K562 (cell line): ENCODE results near the gene SUFU. TPM values are rescaled to one million over a fixed set of nuclear protein-coding genes. Genes with fewer than 3 reads are reported as not detected.
A peak's percentile ranks its signal among the peaks of the same experiment; 100 is the strongest.

ENCODE experiments used
- CLOCK ChIP-seq: fragments of 250-450 bp; sonication (Bioruptor Pico); IDR thresholded peaks from 2 replicates; pipeline ENCODE4 v1.4.0; 2020; ENCODE audit warnings: mild to moderate bottlenecking, moderate library complexity, borderline replicate concordance
- OTX1 ChIP-seq: fragments of 450-650 bp; formaldehyde crosslinking; IDR thresholded peaks from 2 replicates; pipeline ENCODE4 v1.4.0; 2022; ENCODE audit warnings: mild to moderate bottlenecking
- TBP ChIP-seq: optimal IDR thresholded peaks from 2 replicates; pipeline ENCODE3; 2011; ENCODE audit warnings: low read depth, low read length, improper control_type of control experiment
- USF1 ChIP-seq: sonication (generic); formaldehyde crosslinking; IDR thresholded peaks from 2 replicates; pipeline ENCODE4 v1.9.0; 2022; ENCODE audit warnings: mild to moderate bottlenecking, missing genetic modification reagents
- ZNF280B ChIP-seq: fragments of 250-450 bp; sonication (Bioruptor Pico); IDR thresholded peaks from 2 replicates; pipeline ENCODE4 v1.5.1; 2021; ENCODE audit warnings: mild to moderate bottlenecking
- polyA plus RNA-seq, 8 experiments: library from polyadenylated mRNA; depleted of rRNA in 4 of 8; stranded (reverse) in 5 of 8; unstranded in 3 of 8; fragments of >200 nt; fragmentation: Nextera tagmentation in 2 of 8; fragmentation: Illumina TruSeq in 1 of 8; extraction: Ambion mirVana in 2 of 8; extraction: Trizol in 1 of 8; gene quantifications; 2 replicates each; pipeline versions ENCODE4 v1.2.1 to v1.2.3, GENCODE V29; 2011 to 2014; ENCODE audit warnings: inconsistent platforms in 1 of 8, missing spikeins in 1 of 8
- total RNA-seq, 7 experiments: library from RNA; depleted of rRNA in 6 of 7; stranded (reverse); fragments of >200 nt in 6 of 7; fragmentation: Illumina TruSeq in 2 of 7; extraction: Trizol in 2 of 7; gene quantifications; 2 replicates each; pipeline versions ENCODE4 v1.2.1 to v1.2.3, GENCODE V29; 2011 to 2021; ENCODE audit warnings: low replicate concordance in 1 of 7
- TF ChIP-seq, protein P1 (sequence below): sonication (generic); formaldehyde crosslinking; IDR thresholded peaks from 2 replicates; pipeline ENCODE4 v1.8.0; 2022; ENCODE audit warnings: missing genetic modification reagents, mild to moderate bottlenecking, moderate library complexity, borderline replicate concordance
- TF ChIP-seq, protein P2 (sequence below), 3 experiments: fragments of 200-800 bp in 1 of 3; fragments of 250-450 bp in 1 of 3; fragments of 450-650 bp in 1 of 3; sonication (Bioruptor Pico) in 1 of 3; sonication (Bioruptor generic) in 1 of 3; formaldehyde crosslinking in 1 of 3; IDR thresholded peaks; 2 replicates each; pipeline versions ENCODE4 v1.6.1 to v1.8.0; 2016 to 2022; ENCODE audit warnings: mild to moderate bottlenecking in 2 of 3, missing genetic modification characterization in 2 of 3, missing compliant biosample characterization in 1 of 3, moderate library complexity in 1 of 3
- TF ChIP-seq, protein P3 (sequence below): sonication (generic); formaldehyde crosslinking; IDR thresholded peaks from 2 replicates; pipeline ENCODE4 v1.4.0; 2020; ENCODE audit warnings: mild to moderate bottlenecking, missing genetic modification reagents
- TF ChIP-seq, protein P4 (sequence below), 2 experiments: IDR thresholded peaks in 1 of 2; conservative IDR thresholded peaks in 1 of 2; 2 replicates each; pipeline ENCODE4 v1.6.1; 2016; ENCODE audit warnings: low read depth in 2 of 2, mild to moderate bottlenecking in 1 of 2, missing compliant biosample characterization in 1 of 2, missing genetic modification characterization in 1 of 2, moderate library complexity in 1 of 2

SUFU gene
- total and polyA plus RNA-seq, 9 of the 15 experiments (the other 6 are each of a cell fraction or from before 2014, with no cell fraction given): 0.59 to 6.3 (median 0.82) TPM

GRCh38 chr10:102599565-102600327 lies 96.0 kb downstream of the SUFU start (continued):
- TF ChIP-seq USF1 (CRISPR knock-in tag) (no peak), OTX1 (CRISPR knock-in tag) (no peak), CLOCK (CRISPR knock-in tag) (no peak), ZNF280B (CRISPR knock-in tag) (no peak), TBP (peak; percentile 30)
- TF ChIP-seq, protein P1, sequence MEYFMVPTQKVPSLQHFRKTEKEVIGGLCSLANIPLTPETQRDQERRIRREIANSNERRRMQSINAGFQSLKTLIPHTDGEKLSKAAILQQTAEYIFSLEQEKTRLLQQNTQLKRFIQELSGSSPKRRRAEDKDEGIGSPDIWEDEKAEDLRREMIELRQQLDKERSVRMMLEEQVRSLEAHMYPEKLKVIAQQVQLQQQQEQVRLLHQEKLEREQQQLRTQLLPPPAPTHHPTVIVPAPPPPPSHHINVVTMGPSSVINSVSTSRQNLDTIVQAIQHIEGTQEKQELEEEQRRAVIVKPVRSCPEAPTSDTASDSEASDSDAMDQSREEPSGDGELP (CRISPR knock-in tag): peak; percentile 60; the same call in 1 of the 2 replicates
- TF ChIP-seq, protein P2, sequence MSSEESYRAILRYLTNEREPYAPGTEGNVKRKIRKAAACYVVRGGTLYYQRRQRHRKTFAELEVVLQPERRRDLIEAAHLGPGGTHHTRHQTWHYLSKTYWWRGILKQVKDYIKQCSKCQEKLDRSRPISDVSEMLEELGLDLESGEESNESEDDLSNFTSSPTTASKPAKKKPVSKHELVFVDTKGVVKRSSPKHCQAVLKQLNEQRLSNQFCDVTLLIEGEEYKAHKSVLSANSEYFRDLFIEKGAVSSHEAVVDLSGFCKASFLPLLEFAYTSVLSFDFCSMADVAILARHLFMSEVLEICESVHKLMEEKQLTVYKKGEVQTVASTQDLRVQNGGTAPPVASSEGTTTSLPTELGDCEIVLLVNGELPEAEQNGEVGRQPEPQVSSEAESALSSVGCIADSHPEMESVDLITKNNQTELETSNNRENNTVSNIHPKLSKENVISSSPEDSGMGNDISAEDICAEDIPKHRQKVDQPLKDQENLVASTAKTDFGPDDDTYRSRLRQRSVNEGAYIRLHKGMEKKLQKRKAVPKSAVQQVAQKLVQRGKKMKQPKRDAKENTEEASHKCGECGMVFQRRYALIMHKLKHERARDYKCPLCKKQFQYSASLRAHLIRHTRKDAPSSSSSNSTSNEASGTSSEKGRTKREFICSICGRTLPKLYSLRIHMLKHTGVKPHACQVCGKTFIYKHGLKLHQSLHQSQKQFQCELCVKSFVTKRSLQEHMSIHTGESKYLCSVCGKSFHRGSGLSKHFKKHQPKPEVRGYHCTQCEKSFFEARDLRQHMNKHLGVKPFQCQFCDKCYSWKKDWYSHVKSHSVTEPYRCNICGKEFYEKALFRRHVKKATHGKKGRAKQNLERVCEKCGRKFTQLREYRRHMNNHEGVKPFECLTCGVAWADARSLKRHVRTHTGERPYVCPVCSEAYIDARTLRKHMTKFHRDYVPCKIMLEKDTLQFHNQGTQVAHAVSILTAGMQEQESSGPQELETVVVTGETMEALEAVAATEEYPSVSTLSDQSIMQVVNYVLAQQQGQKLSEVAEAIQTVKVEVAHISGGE (CRISPR knock-in tag; IDR thresholded peaks at IDR 0.05): peak in 1 of 3 experiments; percentile 51; a peak in 1 of 6 replicates
- TF ChIP-seq, protein P3, sequence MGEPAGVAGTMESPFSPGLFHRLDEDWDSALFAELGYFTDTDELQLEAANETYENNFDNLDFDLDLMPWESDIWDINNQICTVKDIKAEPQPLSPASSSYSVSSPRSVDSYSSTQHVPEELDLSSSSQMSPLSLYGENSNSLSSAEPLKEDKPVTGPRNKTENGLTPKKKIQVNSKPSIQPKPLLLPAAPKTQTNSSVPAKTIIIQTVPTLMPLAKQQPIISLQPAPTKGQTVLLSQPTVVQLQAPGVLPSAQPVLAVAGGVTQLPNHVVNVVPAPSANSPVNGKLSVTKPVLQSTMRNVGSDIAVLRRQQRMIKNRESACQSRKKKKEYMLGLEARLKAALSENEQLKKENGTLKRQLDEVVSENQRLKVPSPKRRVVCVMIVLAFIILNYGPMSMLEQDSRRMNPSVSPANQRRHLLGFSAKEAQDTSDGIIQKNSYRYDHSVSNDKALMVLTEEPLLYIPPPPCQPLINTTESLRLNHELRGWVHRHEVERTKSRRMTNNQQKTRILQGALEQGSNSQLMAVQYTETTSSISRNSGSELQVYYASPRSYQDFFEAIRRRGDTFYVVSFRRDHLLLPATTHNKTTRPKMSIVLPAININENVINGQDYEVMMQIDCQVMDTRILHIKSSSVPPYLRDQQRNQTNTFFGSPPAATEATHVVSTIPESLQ (CRISPR knock-in tag): 0 out of 2 replicates have a peak, but pooled peaks have one; percentile 64
- TF ChIP-seq, protein P4, sequence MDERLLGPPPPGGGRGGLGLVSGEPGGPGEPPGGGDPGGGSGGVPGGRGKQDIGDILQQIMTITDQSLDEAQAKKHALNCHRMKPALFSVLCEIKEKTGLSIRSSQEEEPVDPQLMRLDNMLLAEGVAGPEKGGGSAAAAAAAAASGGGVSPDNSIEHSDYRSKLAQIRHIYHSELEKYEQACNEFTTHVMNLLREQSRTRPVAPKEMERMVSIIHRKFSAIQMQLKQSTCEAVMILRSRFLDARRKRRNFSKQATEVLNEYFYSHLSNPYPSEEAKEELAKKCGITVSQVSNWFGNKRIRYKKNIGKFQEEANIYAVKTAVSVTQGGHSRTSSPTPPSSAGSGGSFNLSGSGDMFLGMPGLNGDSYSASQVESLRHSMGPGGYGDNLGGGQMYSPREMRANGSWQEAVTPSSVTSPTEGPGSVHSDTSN (CRISPR knock-in tag; IDR thresholded peaks at IDR 0.05; ENCODE audit: low read depth): no peak
- TF ChIP-seq, protein P4 (tag; conservative IDR thresholded peaks at IDR 0.05; ENCODE audit: low read depth): no peak
